ENCODE results near the gene CFAP299. TPM values are rescaled to one million over a fixed set of nuclear protein-coding genes. Genes with fewer than 3 reads are reported as not detected.
A peak's percentile ranks its signal among the peaks of the same experiment; 100 is the strongest.
"Not testable (repeated sequence)": the region's sequence is repeated elsewhere in the genome, so short reads cannot be mapped to it uniquely, and the experiment has no call there.

CFAP299 gene
- total RNA-seq (1 to 10 TPM; 3.0 to 9.0 TPM), polyA plus RNA-seq (ENCODE audit: insufficient read length in 2 of 2) (1 to 10 TPM; 4.5 to 4.7 TPM)
- long read RNA-seq, donor 1, partial matches to known transcripts = 0 of 1 reads
- long read RNA-seq, donor 1, other reads (novel, unspliced or antisense) = 0 of 1 reads
- long read RNA-seq, donor 2 = 0 reads
- long read RNA-seq, donor 3, partial matches to known transcripts = 0 of 1 reads
- long read RNA-seq, donor 3, other reads (novel, unspliced or antisense) = 0 of 1 reads
- long read RNA-seq, donor 4 = 0 reads

DNA sequence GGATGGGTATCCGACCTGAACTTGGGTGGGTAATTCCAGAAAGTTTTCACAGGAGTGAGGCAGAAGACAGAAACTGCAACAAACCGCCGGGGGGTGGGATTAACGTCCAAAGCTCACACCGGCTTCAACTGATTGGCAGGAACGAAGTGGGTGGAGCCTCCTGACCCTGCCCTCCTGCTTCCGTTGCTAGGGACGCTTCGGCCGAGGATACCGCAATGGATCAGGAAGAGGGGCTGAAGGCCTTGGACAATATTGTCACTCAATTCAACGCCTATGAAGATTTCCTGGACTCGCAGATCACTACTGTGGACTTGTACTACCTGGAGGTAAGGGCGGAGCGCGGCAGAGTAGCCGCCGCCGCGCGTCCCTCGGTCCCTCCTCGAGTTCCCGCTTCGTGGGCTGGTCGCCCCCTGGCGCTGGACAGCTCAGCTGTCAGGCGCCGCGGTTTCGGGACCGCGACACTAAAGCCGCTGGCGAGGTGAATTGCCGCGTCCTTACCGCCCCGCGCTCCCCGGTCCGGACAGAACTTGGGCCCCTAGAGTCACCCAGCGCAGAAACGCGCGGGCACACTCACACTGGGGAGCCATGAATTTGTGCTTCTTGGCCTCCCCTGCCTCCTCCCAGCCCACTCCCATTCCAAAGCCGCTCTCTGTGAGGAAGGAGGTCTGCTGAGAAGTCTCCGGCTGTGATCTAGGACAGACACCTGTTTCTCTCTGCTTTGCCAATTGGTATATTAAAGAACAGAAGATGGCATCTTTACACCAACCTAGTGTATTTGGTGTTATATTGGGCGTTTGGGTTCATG lies at the start of gene CFAP299:
CFAP299 (plus strand) TSS at position 177 of the 805 bp plus-strand sequence.
- H3K9me3 ChIP-seq (ENCODE audit: control insufficient read depth, insufficient read depth, low read length) = no peaks in the 10 kb centered on the region
- H3K4me3 ChIP-seq (ENCODE audit: low read depth, low read length) = peak within 1 kb of the TSS; percentile 75
- no peaks in the 10 kb centered on the region for H3K36me3 ChIP-seq (ENCODE audit: control insufficient read depth, insufficient read depth, low read length)
- DNase-seq (ENCODE audit: low read depth in 4 of 6, low spot score in 6 of 6) = peak; percentile 63 to 94 (median 78)
- peaks cover 12% of the 10 kb centered on the region for H3K27me3 ChIP-seq (ENCODE audit: control insufficient read depth, insufficient read depth, low read length)
- WGBS (ENCODE audit: insufficient coverage) = under 1% methylated on average over 46 of the region's 49 CpGs
- peaks cover 11% of the 10 kb centered on the region for H3K4me1 ChIP-seq (ENCODE audit: control insufficient read depth, insufficient read depth, low read length)
- no peak within 1 kb of the TSS for H3K27ac ChIP-seq (ENCODE audit: low read depth, low read length)

DNA sequence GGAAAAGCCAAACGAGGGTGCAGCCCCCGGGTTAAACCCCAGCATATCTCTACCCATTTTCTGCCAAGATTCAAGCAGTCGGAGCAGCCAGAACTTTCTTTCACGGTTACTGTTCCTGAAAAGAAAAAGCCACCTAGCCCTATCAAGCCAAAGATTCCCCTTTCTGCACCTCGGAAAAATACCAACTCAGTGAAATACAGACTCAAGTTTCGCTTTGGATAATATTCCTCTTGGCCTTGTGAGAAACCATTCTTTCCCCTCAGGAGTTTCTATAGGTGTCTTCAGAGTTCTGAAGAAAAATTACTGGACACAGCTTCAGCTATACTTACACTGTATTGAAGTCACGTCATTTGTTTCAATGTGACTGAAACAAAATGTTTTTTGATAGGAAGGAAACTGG lies 49.1 kb upstream of the CFAP299 start:
- 0% methylated on average over 1 of the region's 7 CpGs for WGBS (ENCODE audit: insufficient coverage)
- H3K27ac ChIP-seq (ENCODE audit: low read depth, low read length) = no peak overlapping the region
- H3K9me3 ChIP-seq (ENCODE audit: control insufficient read depth, insufficient read depth, low read length) = no peaks in the 10 kb centered on the region
- DNase-seq (ENCODE audit: low read depth in 4 of 6, low spot score in 6 of 6) = no peak
- no peaks in the 10 kb centered on the region for H3K36me3 ChIP-seq (ENCODE audit: control insufficient read depth, insufficient read depth, low read length)
- no peaks in the 10 kb centered on the region for H3K27me3 ChIP-seq (ENCODE audit: control insufficient read depth, insufficient read depth, low read length)
- no peaks in the 10 kb centered on the region for H3K4me1 ChIP-seq (ENCODE audit: control insufficient read depth, insufficient read depth, low read length)
- no peak overlapping the region for H3K4me3 ChIP-seq (ENCODE audit: low read depth, low read length)

DNA sequence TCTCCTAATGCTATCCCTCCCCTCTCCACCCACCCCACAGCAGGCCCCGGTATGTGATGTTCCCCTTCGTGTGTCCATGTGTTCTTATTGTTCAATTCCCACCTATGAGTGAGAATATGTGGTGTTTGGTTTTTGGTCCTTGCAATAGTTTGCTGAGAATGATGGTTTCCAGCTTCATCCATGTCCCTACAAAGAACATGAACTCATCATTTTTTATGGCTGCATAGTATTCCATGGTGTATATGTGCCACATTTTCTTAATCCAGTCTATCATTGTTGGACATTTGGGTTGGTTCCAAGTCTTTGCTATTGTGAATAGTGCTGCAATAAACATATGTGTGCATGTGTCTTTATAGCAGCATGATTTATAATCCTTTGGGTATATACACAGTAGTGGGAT lies 44.9 kb upstream of the CFAP299 start:
- H3K36me3 ChIP-seq (ENCODE audit: control insufficient read depth, insufficient read depth, low read length); H3K27me3 ChIP-seq (ENCODE audit: control insufficient read depth, insufficient read depth, low read length); H3K4me3 ChIP-seq (ENCODE audit: low read depth, low read length); DNase-seq (ENCODE audit: low read depth in 4 of 6, low spot score in 6 of 6); H3K9me3 ChIP-seq (ENCODE audit: control insufficient read depth, insufficient read depth, low read length); H3K27ac ChIP-seq (ENCODE audit: low read depth, low read length); H3K4me1 ChIP-seq (ENCODE audit: control insufficient read depth, insufficient read depth, low read length): not testable (repeated sequence)
- WGBS (ENCODE audit: insufficient coverage) = no CpG with 5 or more reads among the region's 2 CpGs

DNA sequence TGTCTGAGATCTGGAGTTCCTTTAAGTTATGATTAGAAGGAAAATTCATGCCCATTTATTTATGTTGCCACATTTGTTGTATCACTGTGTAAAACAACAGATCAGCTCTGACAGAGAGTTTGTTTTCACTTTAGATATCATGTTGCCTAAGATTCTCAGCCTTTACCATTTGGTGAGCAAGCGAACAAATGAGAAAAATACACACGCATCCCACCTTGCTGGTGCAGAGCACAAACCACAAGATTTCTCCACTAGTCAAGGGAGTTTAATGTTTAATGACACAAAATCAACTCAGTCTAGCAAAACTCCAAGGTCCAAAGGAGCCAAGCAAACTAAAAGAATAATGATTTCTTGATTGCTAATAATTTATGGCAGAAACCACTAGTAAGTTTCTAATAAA lies 41.3 kb upstream of the CFAP299 start:
- Histone ChIP-seq H3K9me3 (ENCODE audit: control insufficient read depth, insufficient read depth, low read length) (no peaks in the 10 kb centered on the region), H3K27me3 (ENCODE audit: control insufficient read depth, insufficient read depth, low read length) (no peaks in the 10 kb centered on the region), H3K27ac (ENCODE audit: low read depth, low read length) (no peak overlapping the region), H3K36me3 (ENCODE audit: control insufficient read depth, insufficient read depth, low read length) (no peaks in the 10 kb centered on the region), H3K4me3 (ENCODE audit: low read depth, low read length) (no peak overlapping the region), H3K4me1 (ENCODE audit: control insufficient read depth, insufficient read depth, low read length) (no peaks in the 10 kb centered on the region)
- no CpG with 5 or more reads among the region's 2 CpGs for WGBS (ENCODE audit: insufficient coverage)
- DNase-seq (ENCODE audit: low read depth in 4 of 6, low spot score in 6 of 6) = no peak

DNA sequence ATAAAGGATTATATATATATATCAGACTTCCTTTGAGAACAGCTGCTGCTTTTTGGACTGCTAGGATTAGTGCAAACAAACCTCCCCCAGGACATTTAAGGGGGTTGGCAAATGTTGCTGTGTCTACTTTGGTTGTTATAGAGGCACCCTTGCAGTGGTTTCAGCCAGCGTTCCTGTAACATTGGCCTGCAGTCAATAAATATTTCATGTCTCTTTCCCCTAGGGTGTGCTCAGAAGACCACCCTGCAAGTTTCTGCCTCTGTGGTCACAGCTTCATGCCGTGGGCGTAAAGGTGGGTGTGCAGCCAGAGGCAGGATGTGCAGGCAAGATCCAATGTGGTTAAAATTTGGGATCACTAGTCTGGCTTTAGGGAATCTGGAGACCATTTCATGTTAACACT lies 40.2 kb upstream of the CFAP299 start:
- H3K4me1 ChIP-seq (ENCODE audit: control insufficient read depth, insufficient read depth, low read length) = no peaks in the 10 kb centered on the region
- 100% methylated on average over 2 of the region's 3 CpGs for WGBS (ENCODE audit: insufficient coverage)
- no peak overlapping the region for H3K27ac ChIP-seq (ENCODE audit: low read depth, low read length)
- no peaks in the 10 kb centered on the region for H3K9me3 ChIP-seq (ENCODE audit: control insufficient read depth, insufficient read depth, low read length)
- no peaks in the 10 kb centered on the region for H3K36me3 ChIP-seq (ENCODE audit: control insufficient read depth, insufficient read depth, low read length)
- no peaks in the 10 kb centered on the region for H3K27me3 ChIP-seq (ENCODE audit: control insufficient read depth, insufficient read depth, low read length)
- no peak overlapping the region for H3K4me3 ChIP-seq (ENCODE audit: low read depth, low read length)
- no peak for DNase-seq (ENCODE audit: low read depth in 4 of 6, low spot score in 6 of 6)

DNA sequence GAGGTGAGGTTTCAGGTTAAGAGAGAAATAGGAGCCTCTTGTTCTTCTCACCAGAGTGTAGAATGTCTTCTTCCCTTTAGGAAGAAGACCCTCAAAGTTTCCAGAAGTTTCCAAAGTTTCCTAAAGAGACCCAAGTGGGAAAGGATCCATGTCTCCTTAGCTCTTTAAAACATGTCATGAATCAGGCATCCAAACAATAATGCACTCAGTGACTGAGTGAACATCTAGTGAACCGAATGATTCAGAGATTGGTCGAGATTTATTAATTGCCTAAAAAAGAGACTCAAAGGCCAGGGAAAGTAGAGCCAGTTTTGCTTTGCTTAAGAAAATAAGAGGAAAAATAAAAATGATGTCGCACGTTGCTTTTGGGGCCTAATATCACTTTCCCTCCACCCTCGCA lies 39.7 kb upstream of the CFAP299 start:
- no peaks in the 10 kb centered on the region for H3K27me3 ChIP-seq (ENCODE audit: control insufficient read depth, insufficient read depth, low read length)

DNA sequence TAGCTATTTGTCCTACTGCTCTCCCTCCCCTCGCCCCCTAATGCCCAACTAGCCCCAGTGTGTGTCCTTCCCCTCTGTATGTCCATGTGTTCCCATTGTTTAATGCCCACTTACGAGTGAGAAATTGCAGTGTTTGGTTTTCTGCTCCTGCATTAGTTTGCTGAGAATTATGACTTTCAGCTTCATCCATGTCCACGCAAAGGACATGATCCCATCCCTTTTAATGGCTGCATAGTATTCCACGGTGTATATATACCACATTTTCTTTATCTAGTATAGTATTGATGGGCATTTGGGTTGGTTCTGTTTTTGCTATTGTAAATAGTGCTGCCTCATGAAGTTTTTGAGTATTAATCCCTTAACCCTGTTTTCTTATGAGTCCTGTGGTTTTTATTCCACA lies 33.6 kb upstream of the CFAP299 start:
- H3K4me1 ChIP-seq (ENCODE audit: control insufficient read depth, insufficient read depth, low read length) = no peaks in the 10 kb centered on the region
- no peak for DNase-seq (ENCODE audit: low read depth in 4 of 6, low spot score in 6 of 6)
- H3K9me3 ChIP-seq (ENCODE audit: control insufficient read depth, insufficient read depth, low read length) = no peaks in the 10 kb centered on the region
- H3K4me3 ChIP-seq (ENCODE audit: low read depth, low read length) = no peak overlapping the region
- 75% methylated on average over 1 of the region's 4 CpGs for WGBS (ENCODE audit: insufficient coverage)
- no peaks in the 10 kb centered on the region for H3K27me3 ChIP-seq (ENCODE audit: control insufficient read depth, insufficient read depth, low read length)
- H3K36me3 ChIP-seq (ENCODE audit: control insufficient read depth, insufficient read depth, low read length) = no peaks in the 10 kb centered on the region
- no peak overlapping the region for H3K27ac ChIP-seq (ENCODE audit: low read depth, low read length)

More for the DNA sequence above, 39.7 kb upstream of the CFAP299 start:
- H3K9me3 ChIP-seq (ENCODE audit: control insufficient read depth, insufficient read depth, low read length) = no peaks in the 10 kb centered on the region
- WGBS (ENCODE audit: insufficient coverage) = 69% methylated on average over 2 of the region's 5 CpGs
- H3K4me3 ChIP-seq (ENCODE audit: low read depth, low read length) = no peak overlapping the region
- no peaks in the 10 kb centered on the region for H3K36me3 ChIP-seq (ENCODE audit: control insufficient read depth, insufficient read depth, low read length)
- no peak for DNase-seq (ENCODE audit: low read depth in 4 of 6, low spot score in 6 of 6)
- no peak overlapping the region for H3K27ac ChIP-seq (ENCODE audit: low read depth, low read length)
- no peaks in the 10 kb centered on the region for H3K4me1 ChIP-seq (ENCODE audit: control insufficient read depth, insufficient read depth, low read length)

DNA sequence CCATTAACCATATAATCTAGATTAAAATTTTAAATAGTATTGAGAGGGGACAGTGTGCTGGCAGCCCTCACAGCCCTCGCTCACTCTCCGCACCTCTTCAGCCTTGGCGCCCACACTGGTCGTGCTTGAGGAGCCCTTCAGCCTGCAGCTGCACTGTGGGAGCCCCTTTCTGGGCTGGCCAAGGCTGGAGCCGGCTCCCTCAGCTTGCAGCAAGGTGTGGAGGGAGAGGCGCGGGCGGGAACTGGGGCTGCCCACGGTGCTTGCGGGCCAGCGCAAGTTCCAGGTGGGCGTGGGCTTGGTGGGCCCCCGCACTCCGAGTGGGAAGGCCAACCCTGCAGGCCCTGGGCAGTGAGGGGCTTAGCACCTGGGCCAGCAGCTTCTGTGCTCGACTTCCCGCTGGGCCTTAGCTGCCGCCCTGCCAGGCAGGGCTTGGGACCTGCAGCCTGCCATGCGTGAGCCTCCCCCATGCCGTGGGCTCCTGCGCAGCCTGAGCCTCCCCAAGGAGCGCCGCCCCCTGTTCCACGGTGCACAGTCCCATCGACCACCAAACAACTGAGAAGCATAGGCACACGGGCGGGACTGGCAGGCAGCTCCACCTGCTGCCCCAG lies 32.8 kb upstream of the CFAP299 start:
- H3K9me3 ChIP-seq (ENCODE audit: control insufficient read depth, insufficient read depth, low read length) = no peaks in the 10 kb centered on the region
- H3K27ac ChIP-seq (ENCODE audit: low read depth, low read length) = no peak overlapping the region
- DNase-seq (ENCODE audit: low read depth in 4 of 6, low spot score in 6 of 6) = no peak
- no peaks in the 10 kb centered on the region for H3K27me3 ChIP-seq (ENCODE audit: control insufficient read depth, insufficient read depth, low read length)
- H3K36me3 ChIP-seq (ENCODE audit: control insufficient read depth, insufficient read depth, low read length) = no peaks in the 10 kb centered on the region
- WGBS (ENCODE audit: insufficient coverage) = 97% methylated on average over 23 of the region's 26 CpGs
- H3K4me1 ChIP-seq (ENCODE audit: control insufficient read depth, insufficient read depth, low read length) = no peaks in the 10 kb centered on the region
- H3K4me3 ChIP-seq (ENCODE audit: low read depth, low read length) = no peak overlapping the region

DNA sequence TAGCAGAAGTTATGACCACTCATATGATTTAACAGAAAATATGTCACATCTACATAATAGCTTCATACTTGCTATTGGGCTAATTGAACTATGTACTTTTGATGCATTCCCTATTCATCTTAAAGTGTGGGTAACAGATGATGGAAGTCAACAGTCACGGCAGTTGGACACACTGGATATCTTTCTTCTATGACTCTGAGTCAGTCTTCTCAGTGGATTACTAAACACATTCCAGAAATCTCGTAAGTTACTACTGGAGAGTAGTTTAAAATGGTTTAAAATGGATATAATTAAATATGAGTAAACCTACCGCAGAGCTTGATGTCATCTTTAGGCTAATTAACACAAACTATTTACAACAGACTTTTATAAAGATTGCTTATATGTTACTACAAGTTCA lies 30.1 kb upstream of the CFAP299 start:
- Histone ChIP-seq H3K27ac (ENCODE audit: low read depth, low read length) (no peak overlapping the region), H3K4me1 (ENCODE audit: control insufficient read depth, insufficient read depth, low read length) (no peaks in the 10 kb centered on the region), H3K36me3 (ENCODE audit: control insufficient read depth, insufficient read depth, low read length) (no peaks in the 10 kb centered on the region), H3K9me3 (ENCODE audit: control insufficient read depth, insufficient read depth, low read length) (no peaks in the 10 kb centered on the region), H3K4me3 (ENCODE audit: low read depth, low read length) (no peak overlapping the region), H3K27me3 (ENCODE audit: control insufficient read depth, insufficient read depth, low read length) (no peaks in the 10 kb centered on the region)
- no peak for DNase-seq (ENCODE audit: low read depth in 4 of 6, low spot score in 6 of 6)
- WGBS (ENCODE audit: insufficient coverage) = no CpG with 5 or more reads among the region's 3 CpGs
